GM20431 (cell line): ENCODE data around the gene MS4A4A.

Experiments used
- in situ Hi-C: fragments of 300-500 bp; cut with MseI, MboI; formaldehyde crosslinking; loops from one replicate; pipeline ENCODE4 v1.15.0; 2020; ENCODE audit warnings: low sequenced_read_pairs; ENCODE audit not compliant: unreplicated experiment

Gene MS4A4A

DNA sequence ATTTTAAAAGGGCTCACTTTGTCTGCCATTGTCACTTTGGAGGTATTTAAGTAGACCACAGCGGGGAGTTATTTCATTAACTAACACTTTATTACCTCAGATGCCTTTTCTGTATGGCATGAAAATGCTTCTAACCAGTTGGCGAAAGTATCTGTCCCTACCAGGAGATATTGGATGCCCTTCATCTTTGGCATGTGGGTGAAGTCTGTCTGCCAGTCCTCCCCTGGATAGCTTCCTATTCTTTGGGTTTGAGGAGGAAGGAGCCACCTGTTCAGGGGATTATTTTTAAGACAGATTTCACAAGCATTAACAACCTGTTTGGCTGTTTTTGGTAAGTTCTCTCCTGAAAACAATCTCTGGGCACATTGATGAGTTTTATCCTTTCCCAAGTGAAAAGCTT lies 63.7 kb downstream of the MS4A4A start:
- in situ Hi-C loops = loop anchor here (25.0 kb wide), 1 partner anchor 293 kb away; no protein-coding TSS in a partner anchor

DNA sequence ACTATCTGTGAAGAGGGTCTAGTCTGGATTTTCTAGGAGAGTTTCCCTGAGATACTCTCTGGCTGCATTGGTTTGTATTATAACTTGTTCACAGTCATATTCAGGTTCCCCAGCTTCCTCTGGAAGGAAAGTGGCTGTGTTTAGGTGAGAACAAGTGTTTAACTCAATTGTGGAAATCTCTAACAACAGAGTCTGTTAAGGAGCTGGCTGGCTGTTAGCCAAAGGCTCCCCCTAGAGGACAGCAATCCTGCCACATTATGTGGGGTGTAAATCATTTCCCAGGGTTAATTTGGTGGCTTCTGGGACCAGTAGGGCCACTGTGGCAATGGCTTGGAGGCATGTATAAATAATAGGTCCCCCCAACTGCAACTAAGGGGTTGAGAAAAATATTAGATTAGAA lies 65.0 kb downstream of the MS4A4A start:
- in situ Hi-C loops = loop anchor here (25.0 kb wide), 1 partner anchor 292 kb away; no protein-coding TSS in a partner anchor

DNA sequence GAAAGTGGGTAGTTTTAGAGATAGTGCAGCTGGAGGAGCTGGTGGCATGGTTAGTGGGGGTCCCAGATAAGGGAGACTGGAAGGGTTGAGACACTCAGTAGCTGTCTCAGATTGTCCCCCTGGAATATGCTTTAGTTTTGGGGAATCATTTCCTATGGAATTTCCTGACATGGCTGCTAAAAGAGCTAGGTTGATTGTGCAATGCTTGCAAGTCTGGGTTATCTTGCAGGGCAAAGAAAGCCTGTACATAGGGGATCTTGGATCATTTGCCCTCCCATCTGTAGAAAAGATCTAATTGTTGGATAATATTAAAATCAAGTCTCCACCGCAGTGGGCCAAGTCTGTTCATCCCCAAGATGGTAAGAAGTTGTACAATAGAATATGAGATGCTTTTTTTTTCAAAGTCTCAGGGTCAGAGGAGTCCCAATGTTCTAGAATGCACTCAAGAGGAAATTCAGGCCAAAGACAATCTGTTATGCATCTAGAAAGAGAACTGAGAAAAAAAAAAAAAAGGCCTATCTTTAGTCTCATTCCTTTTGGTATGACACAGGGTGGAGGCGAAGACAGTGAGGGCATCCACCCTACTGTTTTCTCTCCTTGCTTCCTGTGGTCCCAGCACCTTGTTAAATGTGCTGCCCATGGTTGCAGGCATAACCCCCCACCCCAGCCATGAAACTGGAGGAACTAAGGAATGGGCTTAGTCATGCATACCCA lies 66.8 kb downstream of the MS4A4A start:
- in situ Hi-C loops = loop anchor here (25.0 kb wide), 1 partner anchor 290 kb away; no protein-coding TSS in a partner anchor

DNA sequence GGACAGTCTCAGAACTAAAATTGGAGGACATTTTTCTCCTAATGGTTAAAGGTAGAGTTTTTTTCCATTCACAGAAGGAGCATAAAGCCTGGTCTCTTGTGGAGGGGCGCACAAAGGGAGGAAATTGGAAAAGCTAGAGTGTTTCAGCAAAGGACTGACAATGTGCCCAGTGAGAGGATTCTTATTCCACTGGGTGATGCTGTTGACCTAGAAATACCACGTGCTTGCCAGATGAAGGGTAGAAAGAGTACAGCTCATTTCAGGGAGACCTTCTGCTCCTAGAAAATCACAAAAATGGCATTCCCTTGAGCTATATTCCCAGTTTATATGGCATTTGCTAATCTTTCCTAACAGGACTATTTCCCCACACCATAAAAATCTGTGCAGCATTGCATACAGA lies 67.7 kb downstream of the MS4A4A start:
- in situ Hi-C loops = loop anchor here (25.0 kb wide), 1 partner anchor 289 kb away; no protein-coding TSS in a partner anchor

DNA sequence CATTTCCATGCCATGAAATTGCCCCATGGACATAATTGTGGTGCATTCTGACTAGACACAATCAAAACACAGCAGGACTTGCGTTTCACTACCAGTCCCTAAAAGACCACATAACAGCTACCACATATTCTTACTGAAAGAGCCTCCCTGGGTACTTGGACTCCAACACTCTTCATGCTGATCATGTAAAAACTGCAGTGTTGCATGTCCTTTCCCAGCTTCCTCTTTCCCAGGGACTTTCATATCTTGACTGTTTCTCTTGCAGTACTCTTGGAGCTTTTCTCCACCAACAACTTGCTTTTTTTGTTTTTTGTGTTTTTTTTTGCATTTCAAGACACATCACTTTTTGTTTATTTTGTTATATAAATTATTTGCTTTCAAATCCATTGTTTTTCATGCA lies 69.5 kb downstream of the MS4A4A start:
- in situ Hi-C loops = loop anchor here (25.0 kb wide), 1 partner anchor 287 kb away; no protein-coding TSS in a partner anchor

DNA sequence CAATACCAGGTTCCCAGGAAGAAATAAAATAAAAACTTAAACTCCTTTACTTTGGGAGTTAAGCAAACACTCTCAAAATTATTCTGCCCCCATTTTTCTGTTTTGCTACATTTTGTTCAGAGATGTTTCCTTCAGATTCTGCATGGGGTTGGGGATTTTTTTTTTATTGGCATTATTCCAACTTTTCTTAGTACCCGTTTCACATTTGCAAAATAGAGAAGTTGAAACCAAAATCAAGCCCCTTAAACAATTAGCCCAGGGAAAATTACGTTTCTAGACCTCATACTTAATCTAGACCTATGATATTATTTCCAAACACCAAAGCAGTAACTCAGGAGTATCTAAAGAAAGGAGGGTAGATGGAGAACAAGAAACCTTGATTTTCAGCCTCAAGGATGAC lies 77.3 kb downstream of the MS4A4A start:
- in situ Hi-C loops = no loop called here
